Measurements from ENCODE around the gene NPAS4. TPM values are rescaled to one million over a fixed set of nuclear protein-coding genes. Genes with fewer than 3 reads are reported as not detected.

The NPAS4 gene
- polyA plus RNA-seq, 1 donor (not counting 4 experiments of a cell fraction or from before 2014, with no cell fraction given) = not detected

DNA sequence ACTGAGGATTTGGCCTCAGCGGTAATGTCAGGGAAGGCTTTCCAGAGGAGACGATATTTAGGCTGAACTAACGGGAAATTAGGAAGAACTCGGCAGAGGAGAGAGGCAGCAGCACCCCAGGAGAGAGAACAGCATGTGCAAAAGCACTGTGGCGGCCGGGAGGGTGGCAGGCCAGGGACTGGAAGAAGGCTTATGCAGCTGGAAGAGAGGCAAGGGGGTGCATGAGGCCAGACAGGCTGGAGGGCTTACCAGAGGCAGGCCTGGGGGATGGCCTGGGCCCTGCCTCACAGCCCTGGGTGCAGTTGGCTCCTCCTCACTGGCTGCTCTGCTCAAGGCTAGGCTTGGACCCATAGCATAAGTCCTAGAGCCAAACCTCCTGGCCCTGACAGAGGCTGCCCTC, 7.7 kb upstream of the NPAS4 start:
- no peak for TF ChIP-seq CTCF (optimal IDR thresholded peaks at IDR 0.05 in 1 of 3, IDR thresholded peaks at IDR 0.05 in 1 of 3, conservative IDR thresholded peaks at IDR 0.05 in 1 of 3; ENCODE audit: extremely low read depth in 1 of 3, insufficient read depth in 2 of 3, low read length in 3 of 3)
- TF ChIP-seq EZH2 (IDR thresholded peaks at IDR 0.05; ENCODE audit: low read length) = no peak
- no peak for DNase-seq (ENCODE audit: low read depth, low spot score)
- Histone ChIP-seq H4K20me1 (ENCODE audit: control insufficient read depth, extremely low read depth, insufficient read depth, low read length) (no peaks in the 10 kb centered on the region), H3K27ac (ENCODE audit: control insufficient read depth, insufficient read depth, low read length) (no peak overlapping the region), H3K9me1 (ENCODE audit: control insufficient read depth, extremely low read depth, insufficient read depth, low read length) (no peaks in the 10 kb centered on the region), H3K9ac (ENCODE audit: control insufficient read depth, extremely low read depth, insufficient read depth, low read length) (no peak overlapping the region), H3K4me3 (ENCODE audit: control insufficient read depth in 2 of 3, extremely low read depth in 1 of 3, insufficient read depth in 2 of 3, low read depth in 1 of 3, low read length in 3 of 3) (no peak overlapping the region), H3K27me3 (ENCODE audit: control insufficient read depth, extremely low read depth, insufficient read depth, low read length) (peaks cover 48% of the 10 kb centered on the region), H3K4me1 (ENCODE audit: control insufficient read depth, extremely low read depth, insufficient read depth, low read length) (peaks cover 5% of the 10 kb centered on the region), H3K4me2 (ENCODE audit: control insufficient read depth, extremely low read depth, insufficient read depth, low read depth, low read length) (no peak overlapping the region), H3K79me2 (ENCODE audit: control insufficient read depth, insufficient read depth, low read length) (no peaks in the 10 kb centered on the region), H3K9me3 (ENCODE audit: control insufficient read depth, low read depth, low read length) (no peaks in the 10 kb centered on the region), H2AFZ (ENCODE audit: control insufficient read depth, low read length) (no peak overlapping the region), H3K36me3 (ENCODE audit: control insufficient read depth in 2 of 2, extremely low read depth in 1 of 2, insufficient read depth in 2 of 2, low read length in 2 of 2) (no peaks in the 10 kb centered on the region)
- FAIRE-seq = no peak
- dilution Hi-C loops (cut with MboI; ENCODE audit: extremely low pct_ligation_motif_present, low sequenced_read_pairs) = no loop called here

GRCh38 chr11:66414120-66414934, 6.5 kb upstream of the NPAS4 start:
- Histone ChIP-seq H3K9ac (ENCODE audit: control insufficient read depth, extremely low read depth, insufficient read depth, low read length) (no peak overlapping the region), H4K20me1 (ENCODE audit: control insufficient read depth, extremely low read depth, insufficient read depth, low read length) (peaks cover 5% of the 10 kb centered on the region), H3K4me2 (ENCODE audit: control insufficient read depth, extremely low read depth, insufficient read depth, low read depth, low read length) (no peak overlapping the region), H3K36me3 (ENCODE audit: control insufficient read depth in 2 of 2, extremely low read depth in 1 of 2, insufficient read depth in 2 of 2, low read length in 2 of 2) (no peaks in the 10 kb centered on the region), H3K4me3 (ENCODE audit: control insufficient read depth in 2 of 3, extremely low read depth in 1 of 3, insufficient read depth in 2 of 3, low read depth in 1 of 3, low read length in 3 of 3) (no peak overlapping the region), H3K9me3 (ENCODE audit: control insufficient read depth, low read depth, low read length) (no peaks in the 10 kb centered on the region), H3K4me1 (ENCODE audit: control insufficient read depth, extremely low read depth, insufficient read depth, low read length) (peaks cover 5% of the 10 kb centered on the region), H3K27me3 (ENCODE audit: control insufficient read depth, extremely low read depth, insufficient read depth, low read length) (peaks cover 53% of the 10 kb centered on the region), H3K9me1 (ENCODE audit: control insufficient read depth, extremely low read depth, insufficient read depth, low read length) (no peaks in the 10 kb centered on the region), H3K79me2 (ENCODE audit: control insufficient read depth, insufficient read depth, low read length) (no peaks in the 10 kb centered on the region), H3K27ac (ENCODE audit: control insufficient read depth, insufficient read depth, low read length) (no peak overlapping the region), H2AFZ (ENCODE audit: control insufficient read depth, low read length) (no peak overlapping the region)
- no peak for DNase-seq (ENCODE audit: low read depth, low spot score)
- dilution Hi-C loops (cut with MboI; ENCODE audit: extremely low pct_ligation_motif_present, low sequenced_read_pairs) = no loop called here
- no peak for FAIRE-seq
- TF ChIP-seq CTCF (optimal IDR thresholded peaks at IDR 0.05 in 1 of 3, IDR thresholded peaks at IDR 0.05 in 1 of 3, conservative IDR thresholded peaks at IDR 0.05 in 1 of 3; ENCODE audit: extremely low read depth in 1 of 3, insufficient read depth in 2 of 3, low read length in 3 of 3) = no peak
- TF ChIP-seq EZH2 (IDR thresholded peaks at IDR 0.05; ENCODE audit: low read length) = no peak
